ENCODE results near the gene BASP1.

GRCh38 chr5:17218353-17219005 lies 1.0 kb downstream of the BASP1 start:
- TF ChIP-seq CTCF (IDR thresholded peaks at IDR 0.05) (no peak), POLR2A (IDR thresholded peaks at IDR 0.05) (no peak)
